GM21529 (cell line): ENCODE measurements around the gene RBMS2.

Source experiments
- ATAC-seq: cut with Tn5 transposase; IDR thresholded peaks from one replicate; pipeline ENCODE4 v1.9.1; 2021; ENCODE audit not compliant: unreplicated experiment

RBMS2 gene

DNA sequence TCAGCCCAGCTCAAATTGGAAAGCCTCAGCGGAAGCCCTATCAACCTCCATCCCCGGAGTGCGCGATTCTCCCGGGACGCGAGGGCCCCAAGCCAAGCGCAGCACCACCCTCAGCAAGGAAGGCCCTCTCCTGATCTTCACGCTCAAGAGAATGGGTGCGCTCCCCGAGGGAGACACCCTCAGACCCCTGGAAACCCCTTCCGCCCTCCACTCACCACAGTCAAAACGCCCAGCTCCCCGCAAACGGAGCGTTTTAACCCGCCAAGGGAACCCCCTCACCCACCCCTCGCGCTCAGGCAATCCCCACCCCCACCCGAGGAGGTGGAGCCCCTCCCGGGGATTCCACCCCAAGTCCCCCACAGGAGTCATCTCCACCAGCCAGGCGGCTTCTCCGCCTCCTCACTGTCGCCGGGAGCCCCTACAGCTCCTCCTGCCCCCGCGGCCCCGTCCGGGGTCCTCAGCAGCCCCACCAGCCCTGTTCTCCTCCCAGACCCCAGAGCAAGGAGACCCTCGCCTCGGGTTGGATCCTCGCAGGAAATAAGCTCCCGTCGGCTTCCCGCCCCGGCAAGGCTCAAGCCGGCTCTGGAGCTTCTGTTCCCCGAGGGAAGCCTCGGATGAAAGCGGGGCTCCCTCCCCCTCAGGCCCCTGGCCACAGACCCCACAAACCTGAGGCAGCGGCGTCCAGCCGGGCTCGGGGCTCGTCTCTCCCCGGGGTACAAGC, 108.0 kb downstream of the RBMS2 start:
- no peak for ATAC-seq

DNA sequence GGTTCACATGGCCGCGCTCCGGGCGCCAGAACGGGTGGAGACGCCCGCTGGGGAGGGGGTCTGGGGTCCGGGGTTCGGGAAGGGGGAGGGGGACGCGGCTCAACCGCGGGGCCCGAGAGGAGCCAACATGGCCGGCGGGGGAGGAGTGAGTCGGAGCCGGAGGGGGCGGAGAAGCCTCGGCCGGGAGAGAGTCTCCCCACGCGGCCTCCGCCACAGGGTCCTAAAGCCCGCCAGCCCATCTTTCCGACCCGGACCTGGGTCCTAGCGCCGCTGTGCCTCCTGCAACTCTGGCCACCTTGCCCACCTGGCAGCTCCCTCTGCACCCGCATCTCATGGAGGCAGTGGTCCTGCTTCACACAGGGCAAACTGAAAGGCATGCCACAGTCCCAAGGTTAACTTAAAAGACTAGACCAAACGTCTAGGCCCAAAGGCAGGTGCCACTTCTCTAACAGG, 108.6 kb downstream of the RBMS2 start, which contains the start of gene BAZ2A:
TSS of gene BAZ2A (minus strand) at position 147 of the 453 bp plus-strand sequence. CDS start 12,796 bp downstream, outside the sequence.
- ATAC-seq, result peak; percentile 54

DNA sequence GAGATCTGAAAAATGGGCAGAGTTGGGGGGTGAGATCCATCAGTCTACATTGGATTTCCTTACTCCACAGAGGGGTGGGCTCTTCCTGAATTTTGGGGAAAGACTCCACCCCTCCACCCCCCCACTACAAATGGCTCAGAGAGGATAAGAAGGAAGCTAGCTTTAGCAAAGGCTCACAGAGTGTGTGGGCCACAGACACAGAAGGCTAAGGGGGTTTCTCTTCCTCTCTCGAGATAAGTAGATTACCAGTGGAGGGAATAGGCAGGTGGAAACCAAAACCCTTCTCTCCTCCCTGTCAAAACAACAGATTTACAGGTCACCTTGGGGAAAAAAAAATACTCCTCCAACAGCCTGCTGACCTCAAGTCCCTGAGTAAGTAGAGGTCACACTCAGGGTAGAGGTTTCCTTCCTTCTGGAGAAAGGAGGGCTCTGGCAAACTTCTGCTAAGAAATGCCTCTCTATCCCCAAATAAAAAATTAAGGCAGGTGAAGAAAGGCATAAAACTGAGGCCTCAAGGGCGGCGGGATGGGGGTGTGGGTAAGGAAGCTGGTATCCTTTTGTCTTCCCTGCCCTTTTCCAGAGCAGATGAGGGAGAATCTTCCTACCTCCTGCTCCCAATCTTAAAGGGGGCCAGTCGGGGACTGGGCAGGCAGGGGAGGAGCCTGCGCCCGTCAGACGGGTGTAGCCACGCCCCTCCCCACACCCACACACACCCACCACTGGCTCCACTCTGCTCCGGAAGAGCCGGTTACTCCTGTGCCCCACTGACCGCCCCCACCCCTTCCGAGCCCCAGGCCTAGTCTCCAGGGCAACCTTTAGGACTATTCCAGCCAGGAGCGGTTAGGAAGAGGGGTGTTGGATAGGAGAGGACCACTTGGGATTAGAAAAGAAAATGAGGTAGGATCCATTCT, 110.4 kb downstream of the RBMS2 start:
- ATAC-seq, result peak; percentile 20

DNA sequence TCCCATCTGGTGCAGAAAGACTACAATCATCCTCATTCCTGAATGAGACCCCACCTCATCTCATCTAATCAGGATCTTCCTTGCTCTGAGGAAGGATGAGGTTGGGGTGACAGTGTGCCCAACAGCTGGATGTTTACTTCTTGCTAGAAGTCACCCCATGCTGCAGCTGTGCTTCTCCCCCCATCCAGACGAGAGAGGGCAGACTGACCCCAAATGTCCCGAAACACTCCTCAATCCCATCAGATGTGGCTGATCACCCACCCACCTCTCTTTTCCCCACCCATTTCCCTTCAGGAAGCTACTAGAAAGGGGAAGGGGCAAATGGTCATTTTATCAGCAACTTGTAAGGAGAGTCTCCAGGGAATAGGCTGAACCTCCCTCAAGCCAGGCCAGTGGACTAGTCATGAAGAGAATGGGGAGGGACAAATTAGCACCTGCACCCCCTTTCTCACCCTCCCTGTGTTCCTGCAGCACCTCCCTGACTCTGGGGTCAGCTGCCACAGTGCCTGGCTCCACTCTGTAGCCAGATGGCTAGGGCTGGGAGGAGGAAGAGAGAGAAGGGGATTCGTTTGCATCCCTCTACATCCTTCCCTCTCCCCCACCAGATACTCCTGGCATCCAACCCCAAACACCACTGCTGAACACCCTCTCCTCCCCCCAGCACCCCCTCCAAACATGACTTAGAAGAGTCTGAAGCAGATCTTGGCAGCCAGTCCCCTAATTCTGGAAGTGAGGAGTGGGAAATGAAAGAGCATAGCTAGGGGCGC, 111.3 kb downstream of the RBMS2 start:
- ATAC-seq, result no peak

DNA sequence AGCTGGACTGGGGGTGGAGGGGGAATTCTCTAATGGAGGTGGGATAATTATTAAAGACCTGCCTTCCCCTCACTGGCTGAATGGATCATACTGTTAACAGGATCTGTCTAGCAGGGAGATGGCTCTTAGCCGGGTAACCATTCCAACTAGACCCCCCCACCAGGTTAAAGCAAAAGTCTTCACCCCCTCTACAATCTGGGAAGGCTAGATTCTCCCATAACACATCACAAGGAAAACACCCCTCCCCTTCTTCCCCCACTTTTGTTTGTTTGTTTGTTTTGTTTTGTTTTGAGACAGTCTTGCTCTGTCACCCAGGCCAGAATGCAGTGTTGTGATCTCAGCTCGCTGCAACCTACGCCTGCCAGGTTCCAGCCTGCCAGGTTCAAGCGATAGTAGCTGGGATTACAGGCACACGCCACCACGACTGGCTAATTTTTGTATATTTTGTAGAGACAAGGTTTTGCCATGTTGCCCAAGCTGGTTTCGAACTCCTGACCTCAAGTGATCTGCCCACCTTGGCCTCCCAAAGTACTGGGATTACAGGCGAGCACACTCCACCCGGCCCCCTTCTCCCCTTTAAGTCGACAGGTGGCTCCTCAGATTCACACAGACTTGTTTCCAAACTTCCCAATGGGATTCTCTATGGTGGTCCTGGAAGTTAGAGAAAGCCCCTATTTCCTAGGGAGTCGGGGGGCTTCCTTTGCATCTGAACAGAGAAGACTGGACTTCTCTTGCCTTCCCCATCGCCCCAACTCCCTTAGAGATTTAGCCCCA, 112.0 kb downstream of the RBMS2 start:
- ATAC-seq, result no peak

DNA sequence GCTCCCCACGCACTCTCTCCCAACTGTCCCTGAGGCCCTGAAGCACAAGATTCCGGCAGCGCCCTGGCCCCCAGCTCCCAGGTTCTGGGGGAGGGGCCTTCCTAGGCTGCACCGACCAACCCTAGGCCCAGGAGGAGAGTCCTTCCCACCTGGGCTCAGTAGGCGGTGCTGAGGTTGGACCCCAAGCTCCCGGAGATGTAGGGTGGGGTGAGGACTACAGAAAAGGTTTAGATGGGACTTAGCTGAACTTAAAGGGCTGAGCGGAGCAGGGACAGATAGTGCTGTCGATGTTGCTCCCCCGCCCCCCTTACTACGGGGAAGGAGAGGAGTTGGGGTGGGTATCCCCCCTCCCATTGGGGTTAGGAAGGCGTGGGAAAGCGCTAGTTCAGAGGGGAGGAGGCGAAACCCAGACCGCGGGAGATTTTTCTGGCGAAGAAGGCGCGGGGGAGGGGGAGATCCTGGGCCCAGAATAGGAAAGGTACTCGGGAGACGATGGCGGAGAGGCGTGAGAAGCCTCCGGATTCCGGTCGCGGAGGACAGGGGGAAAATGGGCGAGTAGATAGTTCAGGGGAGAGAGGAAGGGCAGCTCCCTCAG, 112.7 kb downstream of the RBMS2 start:
- ATAC-seq, result no peak

DNA sequence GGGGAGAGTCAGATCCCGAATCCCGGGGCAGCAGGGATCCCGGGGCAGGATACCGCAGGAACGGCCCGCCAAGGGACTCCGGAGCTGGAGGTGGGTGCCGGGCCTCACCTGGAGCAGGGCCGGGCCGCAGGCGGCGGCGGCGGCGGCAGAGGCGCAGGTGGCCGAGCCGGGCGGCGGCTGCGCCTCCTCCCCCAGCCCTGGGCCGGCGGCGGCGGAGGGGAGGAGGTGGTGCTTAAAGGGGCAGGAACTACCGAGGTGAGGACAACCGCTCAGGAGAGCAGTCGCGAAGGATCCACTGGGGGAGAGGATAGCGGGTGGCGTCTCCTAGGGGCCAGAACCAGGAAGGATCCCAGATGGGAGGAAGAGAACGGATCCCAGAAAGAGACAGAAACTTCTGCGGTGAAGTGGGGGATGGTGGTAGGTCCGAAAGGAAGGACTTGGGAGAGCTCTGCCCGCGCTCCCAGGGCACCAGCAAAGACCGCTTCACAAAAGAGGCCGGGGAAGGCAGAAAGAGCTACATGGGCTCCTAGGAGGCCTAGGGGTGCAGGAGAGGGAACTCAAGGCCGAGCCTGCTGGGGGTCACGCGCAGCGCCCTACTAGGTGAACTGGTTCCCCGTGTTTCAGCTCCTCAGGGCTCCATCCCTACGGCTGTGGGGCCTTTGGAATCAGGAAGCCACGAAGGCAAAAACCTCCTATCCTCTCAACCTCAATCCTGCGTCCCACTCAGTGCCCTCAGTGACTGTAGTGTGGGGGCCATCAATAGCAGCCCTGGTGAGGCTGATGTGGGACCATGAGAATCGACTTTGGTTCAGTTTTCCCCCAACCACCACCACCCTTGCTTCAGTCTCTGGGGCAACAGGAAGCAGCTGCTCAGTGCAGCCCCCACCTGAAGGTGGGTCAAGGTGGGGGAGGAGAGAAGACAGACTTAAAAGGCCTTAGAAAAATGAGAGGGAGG, 113.5 kb downstream of the RBMS2 start:
- peak; percentile 26 for ATAC-seq

DNA sequence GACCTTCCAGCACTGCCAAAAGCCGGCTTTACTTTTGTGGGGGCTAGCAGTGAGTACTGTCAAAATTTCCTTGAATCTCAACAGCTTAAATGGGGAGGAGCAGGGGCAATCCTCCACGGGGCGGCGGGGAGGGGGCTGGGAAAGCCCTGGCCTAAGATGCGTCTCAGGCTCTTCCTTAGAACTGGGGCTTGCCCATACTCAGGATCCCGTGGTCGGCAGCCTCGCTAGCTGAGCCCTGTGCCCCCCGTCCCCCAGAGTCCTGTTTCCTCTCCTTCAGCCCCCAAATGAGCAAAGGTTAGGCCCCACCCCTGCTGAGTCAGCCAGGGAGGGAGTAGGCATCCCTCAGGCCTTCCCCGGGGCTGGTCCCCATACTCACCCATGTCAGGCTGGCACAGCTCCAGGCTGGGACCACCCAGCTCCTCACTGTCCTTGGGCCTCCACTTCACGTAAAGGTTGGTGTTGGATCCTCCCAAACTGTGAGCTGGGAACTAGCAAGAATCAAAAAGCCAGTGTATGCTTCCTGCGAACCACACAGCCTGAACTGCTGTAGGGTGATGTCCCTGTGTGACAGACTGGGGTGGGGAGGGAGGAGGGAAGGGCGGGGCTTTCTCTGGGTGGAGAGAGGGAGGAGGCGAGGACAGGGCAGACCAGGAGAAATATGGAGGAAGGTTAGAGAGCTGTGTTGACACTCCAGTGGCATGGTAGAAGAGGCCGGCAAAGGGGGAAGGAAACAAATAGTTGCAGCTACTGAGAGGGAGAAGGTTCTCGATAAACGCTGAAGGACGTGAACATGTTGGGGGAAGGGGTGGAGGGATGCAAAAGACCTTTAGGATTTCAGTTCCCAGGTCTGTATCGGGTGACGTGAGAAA, 114.4 kb downstream of the RBMS2 start:
- ATAC-seq, result peak; percentile 41

DNA sequence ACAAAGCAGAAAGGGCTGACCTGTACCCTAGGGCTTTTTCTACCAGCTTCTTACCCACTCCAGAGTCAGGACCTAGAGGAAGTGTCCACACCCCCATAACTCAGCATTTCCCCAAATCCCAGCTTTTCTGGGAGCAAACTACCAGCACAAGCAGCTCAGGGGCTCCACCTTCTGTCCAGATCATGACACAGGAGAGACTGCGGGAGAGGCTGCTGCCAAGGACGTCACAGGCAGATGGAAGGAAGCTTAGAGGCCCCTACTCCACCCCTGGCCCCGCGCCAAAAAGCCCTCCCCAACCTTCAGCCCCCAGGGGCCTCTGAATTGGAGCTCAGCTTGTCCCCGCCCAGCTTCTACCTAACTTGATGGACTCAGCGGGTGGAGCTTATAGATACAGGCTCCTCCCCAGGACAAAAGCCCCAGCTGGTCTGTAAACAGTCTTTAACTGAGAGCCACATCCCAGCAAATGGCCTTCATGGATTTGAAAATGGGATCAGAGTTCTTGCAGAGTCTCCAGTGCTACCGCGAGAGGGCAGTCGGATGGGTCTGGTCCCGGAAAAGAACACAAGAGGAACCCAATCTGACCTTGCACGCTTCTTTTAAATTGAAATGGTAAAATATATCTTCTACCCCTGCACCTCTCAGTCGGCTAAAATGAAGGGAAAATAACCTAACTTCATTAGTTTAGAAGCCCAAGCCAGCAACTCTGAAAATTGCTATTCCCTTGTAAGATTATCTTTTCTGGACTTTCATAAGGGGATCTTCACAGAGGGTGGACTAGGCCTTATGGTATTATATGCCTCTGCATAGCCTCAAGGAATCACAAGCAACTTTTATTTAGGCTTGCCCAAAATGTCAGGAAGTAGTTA, 115.3 kb downstream of the RBMS2 start:
- peak; percentile 57 for ATAC-seq

DNA sequence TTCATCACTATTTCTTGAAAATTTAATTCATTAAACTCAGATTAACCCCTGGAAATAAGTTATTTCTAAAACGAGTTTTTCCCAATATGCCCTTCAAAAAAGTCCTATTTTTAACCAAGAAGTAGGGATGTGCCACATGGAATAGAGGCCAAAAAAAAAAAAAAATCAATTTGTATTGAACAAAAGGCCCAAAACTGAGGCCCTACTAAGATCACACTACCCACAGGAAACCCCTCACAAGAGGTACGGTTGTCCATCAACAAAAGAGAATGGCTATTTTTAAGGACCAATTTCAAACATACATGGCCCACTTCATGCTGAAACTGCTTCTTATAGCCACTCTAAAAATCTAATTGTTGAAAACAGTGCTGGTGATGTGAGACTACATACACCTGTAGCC, 116.0 kb downstream of the RBMS2 start:
- no peak for ATAC-seq

DNA sequence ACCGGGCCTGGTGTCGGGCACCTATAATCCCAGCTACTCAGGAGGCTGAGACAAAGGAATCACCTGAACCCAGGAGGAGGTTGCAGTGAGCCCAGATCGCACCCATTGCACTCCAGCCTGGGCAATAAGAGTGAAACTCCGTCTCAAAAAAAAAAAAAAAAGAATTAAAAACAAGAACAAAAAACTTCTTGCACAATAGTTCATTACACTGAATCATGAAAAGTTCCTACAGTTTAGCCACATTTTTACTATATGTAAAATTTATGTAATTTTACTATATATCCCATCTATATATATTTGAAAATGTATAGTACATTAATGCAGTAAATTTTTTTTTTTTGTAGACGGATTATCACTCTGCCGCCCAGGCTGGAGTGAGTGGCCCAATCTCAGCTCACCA, 119.6 kb downstream of the RBMS2 start:
- no peak for ATAC-seq

DNA sequence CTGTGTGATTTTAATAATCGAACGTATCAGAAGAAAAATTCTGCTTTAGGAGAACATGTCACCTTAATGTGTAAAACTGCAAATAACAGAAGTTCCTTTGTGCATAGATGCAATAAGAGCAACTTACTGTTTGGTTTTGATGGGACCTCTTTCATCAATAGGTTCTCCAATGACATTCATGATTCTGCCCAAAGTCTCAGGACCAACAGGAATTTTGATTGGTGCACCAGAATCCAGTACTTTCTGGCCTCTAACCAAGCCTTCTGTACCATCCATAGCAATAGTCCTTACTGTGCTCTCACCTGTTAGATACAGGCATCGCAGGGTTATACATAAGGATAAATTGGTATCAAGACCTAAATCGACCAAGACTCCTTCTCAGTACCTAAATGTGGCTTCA, 123.0 kb downstream of the RBMS2 start:
- ATAC-seq, result no peak

DNA sequence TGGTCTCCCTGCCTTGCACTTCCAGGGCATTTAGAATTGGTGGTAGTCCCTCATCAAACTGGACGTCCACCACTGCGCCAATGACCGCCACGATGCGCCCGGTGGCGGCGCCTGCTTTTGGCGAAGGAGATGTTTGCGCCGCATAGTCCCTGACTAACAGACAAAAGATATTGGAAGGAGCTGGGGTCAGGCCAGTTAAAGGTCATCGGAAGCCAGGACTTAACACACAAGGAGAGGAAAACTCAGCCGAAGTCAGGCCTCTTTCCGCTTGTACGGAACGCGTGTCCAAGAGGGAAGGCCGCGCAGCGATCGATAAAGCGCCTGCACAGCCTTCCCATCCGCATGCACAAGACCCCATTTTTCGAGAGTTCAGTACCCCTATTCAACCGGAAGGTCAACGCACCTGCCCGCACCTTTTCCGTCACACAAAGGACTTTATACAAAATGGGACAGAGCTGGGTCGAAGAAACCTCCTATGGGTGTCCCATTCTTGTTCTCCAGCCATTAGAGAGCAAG, 123.6 kb downstream of the RBMS2 start:
- ATAC-seq, result no peak
